Measurements from ENCODE around the gene BLOC1S1.

The BLOC1S1 gene

DNA sequence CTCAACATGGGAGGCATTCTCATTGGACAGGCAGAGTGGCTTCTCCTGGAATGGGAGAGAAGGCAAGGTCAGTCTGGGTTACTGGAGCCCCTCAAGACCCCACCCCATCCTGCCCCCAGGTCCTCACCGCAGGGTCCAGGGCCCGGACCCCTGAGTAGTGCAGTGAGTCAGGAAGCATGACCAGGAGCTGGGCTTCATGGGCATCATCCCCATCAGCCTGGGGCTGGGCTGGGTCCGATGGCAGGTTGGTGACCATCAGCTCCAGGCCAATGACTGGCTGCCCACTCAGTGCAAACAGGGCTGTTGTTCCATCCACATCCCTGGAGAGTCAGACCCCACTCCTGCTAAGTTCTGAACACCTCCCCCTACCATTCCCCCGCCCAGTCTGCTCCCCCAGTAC lies 21.2 kb upstream of the BLOC1S1 start:
- H3K4me3 ChIP-seq (ENCODE audit: low read length): no peak overlapping the region
- no peak for DNase-seq (ENCODE audit: low read depth)
- TF ChIP-seq, protein P1, sequence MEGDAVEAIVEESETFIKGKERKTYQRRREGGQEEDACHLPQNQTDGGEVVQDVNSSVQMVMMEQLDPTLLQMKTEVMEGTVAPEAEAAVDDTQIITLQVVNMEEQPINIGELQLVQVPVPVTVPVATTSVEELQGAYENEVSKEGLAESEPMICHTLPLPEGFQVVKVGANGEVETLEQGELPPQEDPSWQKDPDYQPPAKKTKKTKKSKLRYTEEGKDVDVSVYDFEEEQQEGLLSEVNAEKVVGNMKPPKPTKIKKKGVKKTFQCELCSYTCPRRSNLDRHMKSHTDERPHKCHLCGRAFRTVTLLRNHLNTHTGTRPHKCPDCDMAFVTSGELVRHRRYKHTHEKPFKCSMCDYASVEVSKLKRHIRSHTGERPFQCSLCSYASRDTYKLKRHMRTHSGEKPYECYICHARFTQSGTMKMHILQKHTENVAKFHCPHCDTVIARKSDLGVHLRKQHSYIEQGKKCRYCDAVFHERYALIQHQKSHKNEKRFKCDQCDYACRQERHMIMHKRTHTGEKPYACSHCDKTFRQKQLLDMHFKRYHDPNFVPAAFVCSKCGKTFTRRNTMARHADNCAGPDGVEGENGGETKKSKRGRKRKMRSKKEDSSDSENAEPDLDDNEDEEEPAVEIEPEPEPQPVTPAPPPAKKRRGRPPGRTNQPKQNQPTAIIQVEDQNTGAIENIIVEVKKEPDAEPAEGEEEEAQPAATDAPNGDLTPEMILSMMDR (IDR thresholded peaks at IDR 0.05; ENCODE audit: insufficient read depth, low read depth, low read length, missing control alignments): no peak

DNA sequence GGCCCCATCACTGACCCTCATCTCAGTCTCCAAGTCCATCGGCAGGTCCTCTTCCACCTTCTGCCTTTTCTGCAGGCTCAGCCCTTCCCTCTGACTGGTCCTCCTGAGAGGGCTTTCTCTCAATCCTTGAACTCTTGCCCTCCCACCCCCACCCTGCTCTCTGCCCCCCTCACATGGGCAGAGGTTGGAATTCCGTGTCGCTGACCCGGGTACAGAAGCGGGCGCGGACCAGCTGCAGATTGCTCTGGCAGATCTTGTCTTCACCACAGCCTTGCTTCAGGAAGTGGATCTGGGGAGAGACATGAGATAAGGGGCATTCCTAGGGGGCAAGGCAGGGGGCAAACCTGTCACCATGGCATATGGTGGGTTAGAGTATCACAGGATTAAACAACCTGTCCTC lies 20.5 kb upstream of the BLOC1S1 start:
- TF ChIP-seq, protein P1 (IDR thresholded peaks at IDR 0.05; ENCODE audit: insufficient read depth, low read depth, low read length, missing control alignments): no peak
- H3K4me3 ChIP-seq (ENCODE audit: low read length): no peak overlapping the region
- DNase-seq (ENCODE audit: low read depth): no peak

DNA sequence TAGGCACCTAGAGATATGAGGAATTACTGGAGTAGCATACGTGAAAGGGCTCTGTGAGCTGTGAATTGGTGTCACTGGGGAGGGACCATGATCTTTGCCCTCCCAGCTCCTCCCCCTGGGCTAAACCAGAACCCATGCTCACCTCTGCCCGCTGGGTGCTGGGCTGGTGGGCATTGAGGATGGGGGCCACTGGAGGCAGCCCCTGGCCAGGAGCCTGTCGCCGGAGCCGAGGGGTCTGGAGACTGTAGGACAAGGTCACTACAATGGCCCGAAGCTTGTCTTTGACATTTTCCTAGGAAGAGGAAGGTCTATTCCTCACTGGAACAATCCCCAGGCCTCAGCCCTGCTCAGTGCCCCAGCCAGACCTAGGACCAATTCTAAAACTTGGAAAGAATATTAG lies 19.7 kb upstream of the BLOC1S1 start:
- no peak overlapping the region for H3K4me3 ChIP-seq (ENCODE audit: low read length)
- DNase-seq (ENCODE audit: low read depth): no peak
- TF ChIP-seq, protein P1 (IDR thresholded peaks at IDR 0.05; ENCODE audit: insufficient read depth, low read depth, low read length, missing control alignments): no peak

DNA sequence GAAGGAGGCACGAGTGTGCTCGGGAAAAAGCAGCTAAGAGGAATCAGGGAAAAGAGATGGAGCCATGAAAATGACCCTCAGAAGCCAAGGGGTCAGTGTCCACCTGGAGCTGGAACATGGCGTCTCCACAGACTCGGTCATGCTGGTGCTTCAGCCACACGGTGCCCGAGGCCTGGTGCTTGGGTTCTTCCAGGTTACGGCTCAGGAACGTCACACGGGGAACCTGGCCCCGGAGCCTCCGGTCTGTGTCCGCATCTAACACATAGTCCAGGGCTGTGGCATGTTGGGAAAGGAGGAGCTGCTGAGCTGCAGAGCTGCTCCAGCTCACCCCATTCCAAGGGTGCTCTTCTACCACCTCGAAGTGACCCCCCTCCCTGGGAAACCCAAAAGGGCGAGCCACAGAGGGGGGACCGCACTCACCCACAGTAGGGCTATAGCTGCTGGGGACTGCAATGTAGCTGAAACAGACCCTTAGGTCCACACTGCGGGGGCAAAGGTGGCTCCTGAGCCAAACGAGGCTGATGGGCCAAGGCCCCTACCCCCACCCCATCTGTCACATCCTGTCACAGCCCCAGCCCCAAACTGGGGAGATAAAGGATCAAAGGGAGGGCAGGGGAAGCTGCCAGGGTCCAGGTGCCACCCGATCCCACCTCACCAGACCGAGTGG lies 18.9 kb upstream of the BLOC1S1 start:
- DNase-seq (ENCODE audit: low read depth): no peak
- TF ChIP-seq, protein P1 (IDR thresholded peaks at IDR 0.05; ENCODE audit: insufficient read depth, low read depth, low read length, missing control alignments): no peak
- no peak overlapping the region for H3K4me3 ChIP-seq (ENCODE audit: low read length)

DNA sequence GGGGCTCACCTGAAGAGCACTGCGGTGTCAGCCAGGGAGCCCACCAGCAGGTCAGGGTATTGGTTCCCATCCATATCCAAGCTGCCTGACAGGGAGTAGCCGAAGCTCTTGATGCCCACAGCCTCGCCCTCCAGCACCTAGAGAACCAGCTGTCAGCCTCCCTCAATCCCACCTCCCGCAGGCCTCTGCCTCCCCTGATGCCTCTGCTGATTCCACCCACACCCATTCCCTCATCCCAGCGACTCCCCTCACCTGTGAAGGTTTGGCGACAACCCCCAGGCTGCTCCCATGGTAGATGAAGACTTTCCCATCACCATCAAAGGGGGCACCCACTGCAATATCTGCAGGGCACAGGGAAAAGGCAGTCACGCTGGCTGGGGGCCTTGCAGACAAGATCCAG lies 18.2 kb upstream of the BLOC1S1 start:
- no peak for DNase-seq (ENCODE audit: low read depth)
- no peak overlapping the region for H3K4me3 ChIP-seq (ENCODE audit: low read length)
- TF ChIP-seq, protein P1 (IDR thresholded peaks at IDR 0.05; ENCODE audit: insufficient read depth, low read depth, low read length, missing control alignments): no peak

DNA sequence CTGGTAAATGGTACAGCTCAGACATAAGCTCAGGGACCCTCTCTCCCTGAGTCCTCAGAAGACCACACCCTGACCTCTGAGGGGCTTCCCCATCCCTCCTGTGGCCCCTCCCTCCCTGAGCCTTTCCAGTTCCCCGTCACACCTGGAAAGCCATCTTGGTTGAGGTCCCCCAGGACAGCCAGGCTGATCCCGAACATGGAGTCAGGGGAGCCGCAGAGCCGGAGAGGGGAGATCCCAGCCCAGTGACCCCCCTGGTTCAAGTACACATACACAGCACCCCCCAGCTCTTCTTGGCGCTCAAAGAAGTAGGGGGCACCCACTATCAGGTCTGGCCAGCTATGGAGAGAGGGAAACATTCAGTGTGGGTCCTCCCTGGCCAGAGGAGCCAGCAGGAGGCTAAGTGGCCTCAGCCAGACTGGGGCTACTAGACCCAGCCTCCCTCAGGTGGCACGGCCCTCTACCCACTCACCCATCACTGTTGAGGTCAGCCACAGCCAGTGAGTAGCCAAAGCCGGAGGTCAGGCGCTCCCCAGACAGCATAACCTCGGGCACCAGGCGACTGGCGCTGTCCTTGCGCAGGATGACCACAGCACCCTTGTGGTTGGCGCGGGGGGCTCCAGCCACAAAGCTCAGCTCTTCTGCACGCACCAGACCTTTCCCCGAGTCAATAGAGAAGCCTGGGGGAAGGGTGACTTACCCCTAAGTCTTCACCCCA lies 17.4 kb upstream of the BLOC1S1 start:
- DNase-seq (ENCODE audit: low read depth): no peak
- TF ChIP-seq, protein P1 (IDR thresholded peaks at IDR 0.05; ENCODE audit: insufficient read depth, low read depth, low read length, missing control alignments): no peak
- no peak overlapping the region for H3K4me3 ChIP-seq (ENCODE audit: low read length)
